ENCODE data around the gene ALG12. TPM values are rescaled to one million over a fixed set of nuclear protein-coding genes. Genes with fewer than 3 reads are reported as not detected.

The ALG12 gene
- total RNA-seq, 4 donors from 2014 or later: 5.9 to 13.9 (median 9.2) TPM

GRCh38 chr22:49960159-49961004 is 42.1 kb upstream of the ALG12 start, which contains the start of gene PIM3:
Gene PIM3 (plus strand): TSS chr22:49960772. CDS start chr22:49960948, 176 bp downstream.
- TF ChIP-seq CTCF (IDR thresholded peaks at IDR 0.05; ENCODE audit: low read depth): no peak

GRCh38 chr22:49959782-49960158 is 41.5 kb upstream of the ALG12 start:
- no peak for TF ChIP-seq CTCF (IDR thresholded peaks at IDR 0.05; ENCODE audit: low read depth)

- TF ChIP-seq CTCF (IDR thresholded peaks at IDR 0.05; ENCODE audit: low read depth): no peak
Measured at GRCh38 chr22:49958931-49959781, 40.9 kb upstream of the ALG12 start.

- no peak for TF ChIP-seq CTCF (IDR thresholded peaks at IDR 0.05; ENCODE audit: low read depth)
Measured at GRCh38 chr22:49958366-49958921, 40.2 kb upstream of the ALG12 start.

- no peak for TF ChIP-seq CTCF (IDR thresholded peaks at IDR 0.05; ENCODE audit: low read depth)
Measured at GRCh38 chr22:49957826-49958365, 39.7 kb upstream of the ALG12 start.

- no peak for TF ChIP-seq CTCF (IDR thresholded peaks at IDR 0.05; ENCODE audit: low read depth)
Measured at GRCh38 chr22:49956914-49957825, 38.9 kb upstream of the ALG12 start.
